SK-N-SH treated with all-trans-retinoic acid at 6 μM for 48 hours (cell line): ENCODE data around the gene PRKG1.

Experiments used
- ATAC-seq: fragments of 200-7000 bp; cut with Tn5 transposase; 3 replicates; pipeline ENCODE4 v1.9.1; 2020; ENCODE audit warnings: mild to moderate bottlenecking, moderate library complexity
- ARNTL ChIP-seq: fragments of 450-650 bp; formaldehyde crosslinking; IDR thresholded peaks from 2 replicates; pipeline ENCODE4 v1.5.0; 2020; ENCODE audit warnings: low read depth, mild to moderate bottlenecking, moderate library complexity, borderline replicate concordance
- BACH2 ChIP-seq: fragments of 250-450 bp; sonication (Bioruptor Pico); IDR thresholded peaks from 2 replicates; pipeline ENCODE4 v1.9.0; 2021; ENCODE audit warnings: mild to moderate bottlenecking, borderline replicate concordance
- CSDC2 ChIP-seq: fragments of 250-450 bp; sonication (Bioruptor Pico); IDR thresholded peaks from 2 replicates; pipeline ENCODE4 v1.5.0; 2020; ENCODE audit warnings: mild to moderate bottlenecking, moderate library complexity
- ESRRG ChIP-seq: fragments of 250-450 bp; sonication (Bioruptor Pico); IDR thresholded peaks from 2 replicates; pipeline ENCODE4 v1.6.1; 2021; ENCODE audit warnings: mild to moderate bottlenecking
- GLIS3 ChIP-seq: fragments of 250-450 bp; sonication (Bioruptor Pico); IDR thresholded peaks from 2 replicates; pipeline ENCODE4 v1.5.0; 2020; ENCODE audit warnings: mild to moderate bottlenecking, moderate library complexity
- ISL1 ChIP-seq: fragments of 250-450 bp; sonication (Bioruptor Pico); IDR thresholded peaks from 2 replicates; pipeline ENCODE4 v2.1.2; 2022; ENCODE audit warnings: mild to moderate bottlenecking, moderate library complexity
- OSR1 ChIP-seq: fragments of 250-450 bp; sonication (Bioruptor Pico); IDR thresholded peaks from 2 replicates; pipeline ENCODE4 v1.8.0; 2022; ENCODE audit warnings: moderate library complexity, mild to moderate bottlenecking, inconsistent platforms
- SNAI2 ChIP-seq: fragments of 250-450 bp; sonication (Bioruptor Pico); IDR thresholded peaks from 2 replicates; pipeline ENCODE4 v1.5.0; 2020; ENCODE audit warnings: mild to moderate bottlenecking, moderate library complexity
- TCF4 ChIP-seq: fragments of 250-450 bp; sonication (Bioruptor Pico); IDR thresholded peaks from 2 replicates; pipeline ENCODE4 v1.8.0; 2021; ENCODE audit warnings: mild to moderate bottlenecking, moderate library complexity, borderline replicate concordance
- TOX ChIP-seq: fragments of 250-450 bp; sonication (Bioruptor Pico); IDR thresholded peaks from 2 replicates; pipeline ENCODE4 v1.8.0; 2021; ENCODE audit warnings: mild to moderate bottlenecking, moderate library complexity, borderline replicate concordance
- ZFP3 ChIP-seq: fragments of 250-450 bp; sonication (Bioruptor Pico); IDR thresholded peaks from 2 replicates; pipeline ENCODE4 v1.5.0; 2020; ENCODE audit warnings: mild to moderate bottlenecking, moderate library complexity
- ZFP30 ChIP-seq: fragments of 450-650 bp; formaldehyde crosslinking; IDR thresholded peaks from 2 replicates; pipeline ENCODE4 v1.5.0; 2022; ENCODE audit warnings: mild to moderate bottlenecking, moderate library complexity
- ZNF565 ChIP-seq: fragments of 450-650 bp; formaldehyde crosslinking; conservative IDR thresholded peaks from 2 replicates; pipeline ENCODE4 v1.5.0; 2020; ENCODE audit warnings: low read depth, mild to moderate bottlenecking, moderate library complexity
- ZNF70 ChIP-seq: fragments of 450-650 bp; formaldehyde crosslinking; IDR thresholded peaks from 2 replicates; pipeline ENCODE4 v1.5.0; 2020; ENCODE audit warnings: mild to moderate bottlenecking, moderate library complexity
- TF ChIP-seq, protein P1 (sequence below): fragments of 250-450 bp; sonication (Bioruptor Pico); IDR thresholded peaks from 2 replicates; pipeline ENCODE4 v1.5.1; 2021; ENCODE audit warnings: mild to moderate bottlenecking, moderate library complexity
- TF ChIP-seq, protein P2 (sequence below): fragments of 250-450 bp; sonication (Bioruptor Pico); IDR thresholded peaks from 2 replicates; pipeline ENCODE4 v1.8.0; 2021; ENCODE audit warnings: low read depth, mild to moderate bottlenecking, moderate library complexity, borderline replicate concordance
- TF ChIP-seq, protein P3 (sequence below): fragments of 250-450 bp; sonication (Bioruptor Pico); IDR thresholded peaks from 2 replicates; pipeline ENCODE4 v1.8.0; 2020; ENCODE audit warnings: mild to moderate bottlenecking, moderate library complexity, borderline replicate concordance
- TF ChIP-seq, protein P4 (sequence below): fragments of 250-450 bp; sonication (Bioruptor Pico); IDR thresholded peaks from 2 replicates; pipeline ENCODE4 v1.5.1; 2020; ENCODE audit warnings: low read depth, mild to moderate bottlenecking, moderate library complexity
- TF ChIP-seq, protein P5 (sequence below): fragments of 250-450 bp; sonication (Bioruptor Pico); IDR thresholded peaks from 2 replicates; pipeline ENCODE4 v1.5.0; 2020; ENCODE audit warnings: mild to moderate bottlenecking, moderate library complexity

PRKG1 gene

DNA sequence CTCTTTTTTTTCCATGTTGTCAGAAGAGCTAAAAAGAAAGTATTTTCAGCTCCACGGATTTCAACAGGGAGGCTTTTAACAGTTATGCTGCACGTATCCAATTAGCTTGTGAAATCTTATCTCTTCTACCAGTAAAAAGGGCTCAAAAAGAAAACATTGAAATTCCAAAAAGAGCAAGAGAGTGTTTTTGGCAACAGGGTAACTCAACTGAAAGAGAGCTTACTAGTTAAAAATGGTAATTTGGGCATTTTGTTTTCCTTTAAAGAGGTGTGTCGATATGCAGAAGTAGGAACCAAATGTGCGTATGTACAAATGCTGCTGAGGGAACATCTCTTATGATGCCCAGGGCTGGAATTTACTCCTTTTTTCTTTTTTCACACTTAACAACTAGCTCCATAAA lies 292.8 kb downstream of the PRKG1 start:
- no peak for ATAC-seq
- no peak for TF ChIP-seq ISL1 (CRISPR knock-in tag)
- no peak for TF ChIP-seq CSDC2 (CRISPR knock-in tag)

DNA sequence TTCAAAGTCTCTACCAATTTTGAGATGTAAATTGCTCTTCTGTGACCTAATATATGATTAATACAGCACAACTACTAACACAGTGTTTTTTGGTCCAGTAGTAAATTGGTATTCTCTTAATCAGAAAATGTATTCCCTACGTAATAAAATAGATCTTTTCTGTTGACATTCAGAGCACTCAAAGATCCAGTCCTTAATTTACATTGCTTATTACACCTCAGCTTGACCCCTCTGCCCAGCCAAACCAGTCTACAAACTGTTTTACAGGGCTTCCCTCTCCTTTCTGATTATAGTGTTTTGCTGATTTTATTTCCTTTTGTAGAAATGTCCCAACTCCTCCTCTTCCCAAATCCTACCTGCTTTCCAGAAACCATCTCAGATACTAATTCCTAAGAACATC lies 293.4 kb downstream of the PRKG1 start:
- no peak for ATAC-seq
- TF ChIP-seq ZFP3 (CRISPR knock-in tag) (no peak), ZNF70 (CRISPR knock-in tag) (no peak), TCF4 (CRISPR knock-in tag) (no peak), ZFP30 (no peak), ARNTL (CRISPR knock-in tag) (no peak), TOX (no peak), SNAI2 (CRISPR knock-in tag) (no peak), ESRRG (CRISPR knock-in tag) (no peak), ZNF565 (CRISPR knock-in tag) (no peak), BACH2 (CRISPR knock-in tag) (no peak)
- TF ChIP-seq, protein P1, sequence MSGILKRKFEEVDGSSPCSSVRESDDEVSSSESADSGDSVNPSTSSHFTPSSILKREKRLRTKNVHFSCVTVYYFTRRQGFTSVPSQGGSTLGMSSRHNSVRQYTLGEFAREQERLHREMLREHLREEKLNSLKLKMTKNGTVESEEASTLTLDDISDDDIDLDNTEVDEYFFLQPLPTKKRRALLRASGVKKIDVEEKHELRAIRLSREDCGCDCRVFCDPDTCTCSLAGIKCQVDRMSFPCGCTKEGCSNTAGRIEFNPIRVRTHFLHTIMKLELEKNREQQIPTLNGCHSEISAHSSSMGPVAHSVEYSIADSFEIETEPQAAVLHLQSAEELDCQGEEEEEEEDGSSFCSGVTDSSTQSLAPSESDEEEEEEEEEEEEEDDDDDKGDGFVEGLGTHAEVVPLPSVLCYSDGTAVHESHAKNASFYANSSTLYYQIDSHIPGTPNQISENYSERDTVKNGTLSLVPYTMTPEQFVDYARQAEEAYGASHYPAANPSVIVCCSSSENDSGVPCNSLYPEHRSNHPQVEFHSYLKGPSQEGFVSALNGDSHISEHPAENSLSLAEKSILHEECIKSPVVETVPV (CRISPR knock-in tag) = no peak
- TF ChIP-seq, protein P2, sequence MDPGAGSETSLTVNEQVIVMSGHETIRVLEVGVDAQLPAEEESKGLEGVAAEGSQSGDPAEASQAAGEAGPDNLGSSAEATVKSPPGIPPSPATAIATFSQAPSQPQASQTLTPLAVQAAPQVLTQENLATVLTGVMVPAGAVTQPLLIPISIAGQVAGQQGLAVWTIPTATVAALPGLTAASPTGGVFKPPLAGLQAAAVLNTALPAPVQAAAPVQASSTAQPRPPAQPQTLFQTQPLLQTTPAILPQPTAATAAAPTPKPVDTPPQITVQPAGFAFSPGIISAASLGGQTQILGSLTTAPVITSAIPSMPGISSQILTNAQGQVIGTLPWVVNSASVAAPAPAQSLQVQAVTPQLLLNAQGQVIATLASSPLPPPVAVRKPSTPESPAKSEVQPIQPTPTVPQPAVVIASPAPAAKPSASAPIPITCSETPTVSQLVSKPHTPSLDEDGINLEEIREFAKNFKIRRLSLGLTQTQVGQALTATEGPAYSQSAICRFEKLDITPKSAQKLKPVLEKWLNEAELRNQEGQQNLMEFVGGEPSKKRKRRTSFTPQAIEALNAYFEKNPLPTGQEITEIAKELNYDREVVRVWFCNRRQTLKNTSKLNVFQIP (CRISPR knock-in tag) = no peak
- TF ChIP-seq, protein P3, sequence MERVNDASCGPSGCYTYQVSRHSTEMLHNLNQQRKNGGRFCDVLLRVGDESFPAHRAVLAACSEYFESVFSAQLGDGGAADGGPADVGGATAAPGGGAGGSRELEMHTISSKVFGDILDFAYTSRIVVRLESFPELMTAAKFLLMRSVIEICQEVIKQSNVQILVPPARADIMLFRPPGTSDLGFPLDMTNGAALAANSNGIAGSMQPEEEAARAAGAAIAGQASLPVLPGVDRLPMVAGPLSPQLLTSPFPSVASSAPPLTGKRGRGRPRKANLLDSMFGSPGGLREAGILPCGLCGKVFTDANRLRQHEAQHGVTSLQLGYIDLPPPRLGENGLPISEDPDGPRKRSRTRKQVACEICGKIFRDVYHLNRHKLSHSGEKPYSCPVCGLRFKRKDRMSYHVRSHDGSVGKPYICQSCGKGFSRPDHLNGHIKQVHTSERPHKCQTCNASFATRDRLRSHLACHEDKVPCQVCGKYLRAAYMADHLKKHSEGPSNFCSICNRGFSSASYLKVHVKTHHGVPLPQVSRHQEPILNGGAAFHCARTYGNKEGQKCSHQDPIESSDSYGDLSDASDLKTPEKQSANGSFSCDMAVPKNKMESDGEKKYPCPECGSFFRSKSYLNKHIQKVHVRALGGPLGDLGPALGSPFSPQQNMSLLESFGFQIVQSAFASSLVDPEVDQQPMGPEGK (CRISPR knock-in tag) = no peak

DNA sequence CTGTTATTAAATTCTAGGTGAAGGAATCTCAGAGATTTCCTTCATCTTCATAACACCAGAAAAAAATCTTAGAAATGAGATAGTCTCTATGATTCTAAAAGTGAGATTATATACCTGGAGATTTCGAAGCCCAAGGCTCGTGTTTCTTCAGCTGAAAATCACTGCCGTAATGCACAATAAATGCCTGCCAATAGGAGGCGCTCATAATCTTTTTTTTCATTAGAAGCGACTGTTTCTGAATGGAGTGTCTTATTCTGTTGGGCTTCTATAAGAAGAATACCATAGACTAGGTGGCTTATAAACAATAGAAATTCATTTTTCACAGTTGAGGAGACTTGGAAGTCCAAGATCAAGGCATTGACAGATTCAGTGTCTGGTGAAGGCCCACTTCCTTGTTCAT lies 294.7 kb downstream of the PRKG1 start:
- no peak for TF ChIP-seq ISL1 (CRISPR knock-in tag)
- TF ChIP-seq GLIS3 (CRISPR knock-in tag) = no peak
- TF ChIP-seq, protein P3 (CRISPR knock-in tag) = no peak
- TF ChIP-seq, protein P4, sequence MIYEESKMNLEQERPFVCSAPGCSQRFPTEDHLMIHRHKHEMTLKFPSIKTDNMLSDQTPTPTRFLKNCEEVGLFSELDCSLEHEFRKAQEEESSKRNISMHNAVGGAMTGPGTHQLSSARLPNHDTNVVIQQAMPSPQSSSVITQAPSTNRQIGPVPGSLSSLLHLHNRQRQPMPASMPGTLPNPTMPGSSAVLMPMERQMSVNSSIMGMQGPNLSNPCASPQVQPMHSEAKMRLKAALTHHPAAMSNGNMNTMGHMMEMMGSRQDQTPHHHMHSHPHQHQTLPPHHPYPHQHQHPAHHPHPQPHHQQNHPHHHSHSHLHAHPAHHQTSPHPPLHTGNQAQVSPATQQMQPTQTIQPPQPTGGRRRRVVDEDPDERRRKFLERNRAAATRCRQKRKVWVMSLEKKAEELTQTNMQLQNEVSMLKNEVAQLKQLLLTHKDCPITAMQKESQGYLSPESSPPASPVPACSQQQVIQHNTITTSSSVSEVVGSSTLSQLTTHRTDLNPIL (CRISPR knock-in tag) = no peak
- no peak for TF ChIP-seq BACH2 (CRISPR knock-in tag)
- ATAC-seq = no peak

DNA sequence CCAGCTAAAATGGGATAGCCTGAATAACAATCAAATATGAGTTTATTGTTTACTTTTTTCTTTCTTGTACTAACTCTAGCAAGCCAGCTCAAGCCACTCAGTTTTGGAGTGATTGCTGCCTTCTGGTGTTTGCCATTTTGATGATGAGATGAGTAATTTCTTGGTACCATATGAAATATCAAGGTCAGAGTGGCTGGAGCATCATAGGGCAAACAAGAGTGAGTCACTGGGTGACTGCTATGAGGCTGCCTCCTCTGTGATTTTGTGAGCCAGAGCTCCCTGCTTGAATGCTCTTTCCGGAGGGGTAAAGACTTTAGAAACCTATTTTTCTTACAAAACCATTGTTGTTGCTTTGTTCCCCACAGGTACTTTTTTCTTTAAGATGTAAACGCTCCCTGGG lies 295.6 kb downstream of the PRKG1 start:
- ATAC-seq = peak; percentile 73

More for the DNA sequence above, 295.6 kb downstream of the PRKG1 start:
- TF ChIP-seq ARNTL (CRISPR knock-in tag) = no peak
- TF ChIP-seq, protein P4 (CRISPR knock-in tag) = no peak
- TF ChIP-seq ISL1 (CRISPR knock-in tag) = 0 out of 2 replicates have a peak, but pooled peaks have one; percentile 14
- TF ChIP-seq, protein P2 (CRISPR knock-in tag) = no peak
- TF ChIP-seq OSR1 (CRISPR knock-in tag) = no peak
- TF ChIP-seq ZFP3 (CRISPR knock-in tag) = no peak
- TF ChIP-seq, protein P5, sequence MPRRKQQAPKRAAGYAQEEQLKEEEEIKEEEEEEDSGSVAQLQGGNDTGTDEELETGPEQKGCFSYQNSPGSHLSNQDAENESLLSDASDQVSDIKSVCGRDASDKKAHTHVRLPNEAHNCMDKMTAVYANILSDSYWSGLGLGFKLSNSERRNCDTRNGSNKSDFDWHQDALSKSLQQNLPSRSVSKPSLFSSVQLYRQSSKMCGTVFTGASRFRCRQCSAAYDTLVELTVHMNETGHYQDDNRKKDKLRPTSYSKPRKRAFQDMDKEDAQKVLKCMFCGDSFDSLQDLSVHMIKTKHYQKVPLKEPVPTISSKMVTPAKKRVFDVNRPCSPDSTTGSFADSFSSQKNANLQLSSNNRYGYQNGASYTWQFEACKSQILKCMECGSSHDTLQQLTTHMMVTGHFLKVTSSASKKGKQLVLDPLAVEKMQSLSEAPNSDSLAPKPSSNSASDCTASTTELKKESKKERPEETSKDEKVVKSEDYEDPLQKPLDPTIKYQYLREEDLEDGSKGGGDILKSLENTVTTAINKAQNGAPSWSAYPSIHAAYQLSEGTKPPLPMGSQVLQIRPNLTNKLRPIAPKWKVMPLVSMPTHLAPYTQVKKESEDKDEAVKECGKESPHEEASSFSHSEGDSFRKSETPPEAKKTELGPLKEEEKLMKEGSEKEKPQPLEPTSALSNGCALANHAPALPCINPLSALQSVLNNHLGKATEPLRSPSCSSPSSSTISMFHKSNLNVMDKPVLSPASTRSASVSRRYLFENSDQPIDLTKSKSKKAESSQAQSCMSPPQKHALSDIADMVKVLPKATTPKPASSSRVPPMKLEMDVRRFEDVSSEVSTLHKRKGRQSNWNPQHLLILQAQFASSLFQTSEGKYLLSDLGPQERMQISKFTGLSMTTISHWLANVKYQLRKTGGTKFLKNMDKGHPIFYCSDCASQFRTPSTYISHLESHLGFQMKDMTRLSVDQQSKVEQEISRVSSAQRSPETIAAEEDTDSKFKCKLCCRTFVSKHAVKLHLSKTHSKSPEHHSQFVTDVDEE = no peak
- no peak for TF ChIP-seq ZNF70 (CRISPR knock-in tag)
